ENCODE data around the gene PGM1. TPM values are rescaled to one million over a fixed set of nuclear protein-coding genes. Genes with fewer than 3 reads are reported as not detected.

PGM1 gene
- total RNA-seq, 4 donors from 2014 or later = 111 to 275 (median 132) TPM

DNA sequence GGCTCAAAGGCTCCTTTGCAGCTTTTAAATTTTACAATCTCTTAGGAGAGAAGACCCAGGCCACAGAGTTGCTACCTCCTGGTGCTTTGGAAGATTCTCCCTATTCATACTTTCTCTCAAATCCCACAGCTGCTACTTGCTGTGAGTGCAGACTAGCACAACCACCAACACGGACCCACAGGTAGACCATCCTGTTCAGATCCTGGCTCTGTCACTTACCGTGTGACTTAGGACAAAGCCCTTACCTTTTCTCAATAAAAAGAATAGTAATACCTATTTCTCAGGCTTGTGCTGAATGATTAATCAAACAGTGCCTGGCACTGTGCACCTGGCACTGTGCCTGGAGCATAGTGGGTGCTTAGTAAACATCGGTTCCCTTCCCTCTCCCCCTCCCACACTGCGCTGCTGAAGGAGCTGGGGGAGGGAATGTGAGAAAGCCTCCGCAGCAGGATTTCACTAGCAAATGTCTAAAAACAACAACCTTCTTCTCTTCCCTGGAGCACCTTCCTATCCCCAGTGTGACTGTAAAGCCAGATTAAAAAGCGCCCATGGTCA lies 81.7 kb downstream of the PGM1 start:
- TF ChIP-seq, protein P1, sequence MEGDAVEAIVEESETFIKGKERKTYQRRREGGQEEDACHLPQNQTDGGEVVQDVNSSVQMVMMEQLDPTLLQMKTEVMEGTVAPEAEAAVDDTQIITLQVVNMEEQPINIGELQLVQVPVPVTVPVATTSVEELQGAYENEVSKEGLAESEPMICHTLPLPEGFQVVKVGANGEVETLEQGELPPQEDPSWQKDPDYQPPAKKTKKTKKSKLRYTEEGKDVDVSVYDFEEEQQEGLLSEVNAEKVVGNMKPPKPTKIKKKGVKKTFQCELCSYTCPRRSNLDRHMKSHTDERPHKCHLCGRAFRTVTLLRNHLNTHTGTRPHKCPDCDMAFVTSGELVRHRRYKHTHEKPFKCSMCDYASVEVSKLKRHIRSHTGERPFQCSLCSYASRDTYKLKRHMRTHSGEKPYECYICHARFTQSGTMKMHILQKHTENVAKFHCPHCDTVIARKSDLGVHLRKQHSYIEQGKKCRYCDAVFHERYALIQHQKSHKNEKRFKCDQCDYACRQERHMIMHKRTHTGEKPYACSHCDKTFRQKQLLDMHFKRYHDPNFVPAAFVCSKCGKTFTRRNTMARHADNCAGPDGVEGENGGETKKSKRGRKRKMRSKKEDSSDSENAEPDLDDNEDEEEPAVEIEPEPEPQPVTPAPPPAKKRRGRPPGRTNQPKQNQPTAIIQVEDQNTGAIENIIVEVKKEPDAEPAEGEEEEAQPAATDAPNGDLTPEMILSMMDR (IDR thresholded peaks at IDR 0.05; ENCODE audit: low read depth) = no peak

DNA sequence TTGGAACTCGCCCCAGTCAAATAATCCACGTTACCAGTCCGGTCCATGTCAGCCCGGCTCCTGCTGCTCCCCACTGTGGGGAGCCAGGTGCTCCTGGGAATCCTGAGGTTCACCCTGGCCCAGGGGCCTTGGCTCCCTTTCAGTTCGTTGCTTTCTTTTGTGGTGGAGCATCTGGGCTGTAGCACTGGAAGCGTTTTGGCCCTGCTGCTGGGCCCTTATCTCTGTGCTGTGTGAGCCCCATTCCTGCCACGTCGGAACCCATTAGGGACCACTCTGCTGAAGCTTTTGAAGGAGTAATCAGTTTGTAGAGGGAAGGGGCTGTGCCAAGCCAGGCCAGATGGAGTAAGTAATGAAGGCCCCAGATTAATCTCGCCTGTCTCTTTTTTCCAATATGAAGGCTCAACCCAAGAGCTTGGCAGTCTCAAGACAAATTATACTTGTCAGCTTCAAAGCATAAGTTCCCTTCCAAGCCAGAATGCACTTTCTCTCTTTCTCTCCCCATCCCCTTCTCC lies 82.3 kb downstream of the PGM1 start:
- TF ChIP-seq, protein P1 (IDR thresholded peaks at IDR 0.05; ENCODE audit: low read depth) = no peak

DNA sequence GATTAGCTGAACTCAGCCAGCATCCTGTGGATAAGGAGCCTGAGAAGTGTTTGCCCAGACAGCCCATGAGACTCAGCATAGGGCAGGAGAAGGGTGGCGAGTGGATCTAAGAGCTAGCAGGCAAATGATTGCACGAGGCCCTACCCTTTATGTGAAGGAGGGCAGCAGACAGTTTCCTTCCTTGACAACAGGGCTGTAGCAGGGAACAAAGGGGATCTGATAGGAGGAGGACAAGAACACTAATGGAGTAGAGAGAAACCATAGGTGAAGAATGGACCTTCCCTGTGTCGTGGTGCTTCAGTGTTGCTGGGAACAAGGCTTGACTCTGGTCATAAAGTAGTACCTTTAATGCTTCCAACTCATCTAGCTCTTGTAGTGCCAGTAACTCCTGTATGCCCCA lies 84.3 kb downstream of the PGM1 start:
- TF ChIP-seq, protein P1 (IDR thresholded peaks at IDR 0.05; ENCODE audit: low read depth) = no peak

DNA sequence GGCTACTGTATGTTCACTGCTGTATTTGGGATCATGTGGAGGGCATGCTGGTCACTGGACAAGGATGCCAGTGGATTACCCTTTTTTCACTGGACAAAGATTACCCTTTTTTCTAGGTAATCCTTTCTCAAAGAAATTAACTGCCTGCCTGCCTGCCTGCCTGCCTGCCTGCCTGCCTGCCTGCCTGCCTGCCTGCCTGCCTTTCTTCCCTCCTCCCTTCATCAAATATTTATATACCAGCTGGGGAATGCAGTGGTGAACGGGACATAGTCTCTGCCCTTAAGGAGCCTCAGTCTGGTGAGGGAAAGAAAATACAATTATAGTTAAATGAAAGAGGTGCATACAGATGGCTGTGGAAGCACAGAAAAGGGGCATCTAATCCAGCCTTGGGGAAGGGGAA lies 85.0 kb downstream of the PGM1 start:
- TF ChIP-seq, protein P1 (IDR thresholded peaks at IDR 0.05; ENCODE audit: low read depth) = no peak

DNA sequence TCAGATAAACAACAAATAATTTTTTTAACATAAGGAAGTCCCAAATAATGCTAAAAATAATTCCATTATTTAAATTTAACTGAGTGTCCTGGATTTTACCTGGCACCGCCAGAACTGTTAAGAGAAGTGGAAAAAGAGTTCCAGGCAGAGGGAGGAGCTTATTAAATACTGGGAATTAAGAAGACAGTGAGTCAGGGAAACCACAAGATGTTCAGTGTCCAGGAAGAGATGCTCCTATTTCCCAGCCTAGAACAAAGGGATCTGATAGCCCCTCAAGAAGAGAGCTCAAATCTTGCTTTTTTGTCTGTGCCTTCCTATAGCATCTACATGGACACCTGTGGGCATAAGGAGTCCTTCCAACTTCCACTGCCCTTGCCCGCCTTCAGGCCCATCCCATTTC lies 85.9 kb downstream of the PGM1 start:
- TF ChIP-seq, protein P1 (IDR thresholded peaks at IDR 0.05; ENCODE audit: low read depth) = no peak

DNA sequence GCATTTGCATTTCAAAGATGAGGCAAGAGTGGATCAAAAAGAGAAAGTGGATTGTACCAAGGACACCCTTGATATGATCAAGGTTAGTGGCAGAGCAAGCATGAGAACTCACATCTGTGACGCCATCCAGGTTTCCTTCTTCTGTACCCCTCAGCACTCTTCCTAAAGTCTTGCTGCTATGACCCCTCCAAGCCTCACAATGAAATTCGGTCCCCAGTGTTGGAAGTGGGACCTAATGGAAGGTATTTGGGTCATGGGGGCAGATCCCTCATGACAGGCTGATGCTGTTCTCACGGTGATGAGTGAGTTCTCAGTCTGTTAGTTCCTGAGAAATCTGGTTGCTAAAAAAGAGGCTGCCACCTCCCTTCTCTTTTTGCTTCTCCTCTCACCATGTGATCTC lies 86.4 kb downstream of the PGM1 start:
- TF ChIP-seq, protein P1 (IDR thresholded peaks at IDR 0.05; ENCODE audit: low read depth) = no peak

DNA sequence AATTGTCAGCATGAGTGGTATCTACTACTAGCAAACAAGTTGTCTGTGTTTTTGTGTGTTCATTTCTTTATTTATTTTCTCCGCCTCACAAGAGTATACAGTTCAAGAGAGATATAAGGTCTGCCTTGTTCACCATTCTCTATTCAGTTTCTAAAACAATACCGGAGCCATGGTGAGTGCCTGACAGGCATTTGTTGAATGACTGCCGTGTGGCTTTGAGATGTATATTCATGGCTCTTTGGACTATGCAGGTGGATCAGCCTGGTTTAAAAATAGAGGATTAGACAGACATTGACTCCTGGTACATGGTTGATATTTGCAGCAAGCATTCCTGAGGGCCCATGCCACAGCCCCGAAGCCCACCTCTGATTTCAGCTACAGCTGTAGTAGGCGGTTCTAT lies 89.7 kb downstream of the PGM1 start:
- TF ChIP-seq, protein P1 (IDR thresholded peaks at IDR 0.05; ENCODE audit: low read depth) = no peak

All from subcutaneous adipose tissue (tissue), 4 donors.